PC-9 (cell line): ENCODE data around the gene PTCD1.

Experiments
- CTCF ChIP-seq: fragments of 200-600 bp; sonication (generic); conservative IDR thresholded peaks from 2 replicates; pipeline ENCODE4 v1.6.1; 2017; ENCODE audit warnings: mixed run types, antibody characterized with exemption, mild to moderate bottlenecking, moderate library complexity
- EZH2 ChIP-seq: fragments of 200-600 bp; sonication (generic); IDR thresholded peaks from 2 replicates; pipeline ENCODE4 v1.8.0; 2017; ENCODE audit warnings: antibody characterized with exemption, low read depth

- TF ChIP-seq CTCF, result no peak
- no peak for TF ChIP-seq EZH2
These were observed 37.5 kb upstream of the PTCD1 start for GRCh38 chr7:99476107-99476506.
